WTC11 (cell line): ENCODE results near the gene IFI44. TPM values are rescaled to one million over a fixed set of nuclear protein-coding genes. Genes with fewer than 3 reads are reported as not detected.
A peak's percentile ranks its signal among the peaks of the same experiment; 100 is the strongest.

Experiments used
- ATAC-seq: fragments of 200-7000 bp; cut with Tn5 transposase; 2 replicates; pipeline ENCODE4 v1.10.0; 2021; ENCODE audit warnings: mild to moderate bottlenecking, moderate library complexity
- CTCF ChIA-PET: fragments of 300-600 bp; sonication (Branson Sonifier 250); formaldehyde crosslinking; loops from one replicate; lab custom pipeline; 2021; ENCODE audit warnings: antibody characterized with exemption; lab: Charles Lee
- POLR2A ChIA-PET: fragments of 350-600 bp; sonication (Branson Sonifier 250); formaldehyde crosslinking; loops from one replicate; lab custom pipeline; 2021; ENCODE audit warnings: antibody characterized with exemption; lab: Charles Lee
- DNase-seq: peaks from one replicate; pipeline ENCODE4 v3.0.0; 2021; ENCODE audit warnings: low spot score
- H3K27ac Mint-ChIP-seq: 2 replicates; pipeline ENCODE4 v1.8.0; 2021; ENCODE audit warnings: mixed read lengths
- H3K27me3 Mint-ChIP-seq: 2 replicates; pipeline ENCODE4 v1.8.0; 2021; ENCODE audit warnings: low read depth, mild to moderate bottlenecking, moderate library complexity, mixed read lengths
- H3K36me3 Mint-ChIP-seq: 2 replicates; pipeline ENCODE4 v1.8.0; 2021; ENCODE audit warnings: mixed read lengths
- H3K4me1 Mint-ChIP-seq: 2 replicates; pipeline ENCODE4 v1.8.0; 2022; ENCODE audit warnings: mixed read lengths
- H3K4me3 Mint-ChIP-seq: 2 replicates; pipeline ENCODE4 v1.8.0; 2021; ENCODE audit warnings: mild to moderate bottlenecking, moderate library complexity, mixed read lengths
- H3K9me3 Mint-ChIP-seq: 2 replicates; pipeline ENCODE4 v1.8.0; 2021; ENCODE audit warnings: mixed read lengths
- CREB1 ChIP-seq: sonication (generic); formaldehyde crosslinking; IDR thresholded peaks from 2 replicates; pipeline ENCODE4 v1.8.0; 2023; ENCODE audit warnings: mild to moderate bottlenecking, missing genetic modification reagents
- ETV6 ChIP-seq: sonication (generic); formaldehyde crosslinking; IDR thresholded peaks from 2 replicates; pipeline ENCODE4 v1.8.1; 2022; ENCODE audit warnings: mild to moderate bottlenecking, missing genetic modification reagents
- FOXP1 ChIP-seq: sonication (generic); formaldehyde crosslinking; IDR thresholded peaks from 2 replicates; pipeline ENCODE4 v1.8.0; 2022; ENCODE audit warnings: missing genetic modification reagents, mild to moderate bottlenecking, moderate library complexity, borderline replicate concordance
- HMGA2 ChIP-seq: fragments of 250-450 bp; sonication (Bioruptor Pico); IDR thresholded peaks from 2 replicates; pipeline ENCODE4 v1.4.0; 2021; ENCODE audit warnings: mild to moderate bottlenecking, moderate library complexity
- MLX ChIP-seq: sonication (generic); formaldehyde crosslinking; IDR thresholded peaks from 2 replicates; pipeline ENCODE4 v1.8.1; 2023; ENCODE audit warnings: mild to moderate bottlenecking, missing genetic modification reagents, moderate library complexity
- MXD4 ChIP-seq: fragments of 250-450 bp; sonication (Bioruptor Pico); IDR thresholded peaks from 2 replicates; pipeline ENCODE4 v1.8.0; 2021; ENCODE audit warnings: mild to moderate bottlenecking, moderate library complexity, borderline replicate concordance
- PREB ChIP-seq: sonication (generic); formaldehyde crosslinking; IDR thresholded peaks from 2 replicates; pipeline ENCODE4 v1.8.1; 2022; ENCODE audit warnings: mild to moderate bottlenecking, missing genetic modification reagents, moderate library complexity, borderline replicate concordance
- RELA ChIP-seq: sonication (generic); formaldehyde crosslinking; IDR thresholded peaks from 2 replicates; pipeline ENCODE4 v1.8.1; 2022; ENCODE audit warnings: missing genetic modification reagents, mild to moderate bottlenecking, borderline replicate concordance
- SMAD3 ChIP-seq: sonication (generic); formaldehyde crosslinking; IDR thresholded peaks from 2 replicates; pipeline ENCODE4 v1.8.0; 2022; ENCODE audit warnings: missing genetic modification reagents, mild to moderate bottlenecking, borderline replicate concordance
- TCF7 ChIP-seq: sonication (generic); formaldehyde crosslinking; IDR thresholded peaks from 2 replicates; pipeline ENCODE4 v1.8.0; 2022; ENCODE audit warnings: mild to moderate bottlenecking, low read depth, missing genetic modification reagents, moderate library complexity
- TEAD4 ChIP-seq: sonication (generic); formaldehyde crosslinking; IDR thresholded peaks from 2 replicates; pipeline ENCODE4 v1.8.0; 2022; ENCODE audit warnings: mild to moderate bottlenecking, missing genetic modification reagents
- TP53 ChIP-seq: sonication (generic); formaldehyde crosslinking; IDR thresholded peaks from 2 replicates; pipeline ENCODE4 v1.8.1; 2023; ENCODE audit warnings: mild to moderate bottlenecking, missing genetic modification reagents
- ZNF671 ChIP-seq: fragments of 250-450 bp; sonication (Bioruptor Pico); IDR thresholded peaks from 2 replicates; pipeline ENCODE4 v1.8.0; 2021; ENCODE audit warnings: mild to moderate bottlenecking
- total RNA-seq: library from RNA; stranded (reverse); gene quantifications from 3 replicates; pipeline ENCODE4 v1.2.3, GENCODE V29; 2021
- TF ChIP-seq, protein P1 (sequence below): sonication (generic); formaldehyde crosslinking; IDR thresholded peaks from 2 replicates; pipeline ENCODE4 v1.8.1; 2023; ENCODE audit warnings: mild to moderate bottlenecking, missing genetic modification reagents, borderline replicate concordance
- TF ChIP-seq, protein P2 (sequence below): sonication (generic); formaldehyde crosslinking; IDR thresholded peaks from 2 replicates; pipeline ENCODE4 v1.8.1; 2023; ENCODE audit warnings: mild to moderate bottlenecking, missing genetic modification reagents
- TF ChIP-seq, protein P3 (sequence below): sonication (generic); formaldehyde crosslinking; IDR thresholded peaks from 2 replicates; pipeline ENCODE4 v1.8.0; 2022; ENCODE audit warnings: mild to moderate bottlenecking, missing genetic modification reagents
- TF ChIP-seq, protein P4 (sequence below): sonication (generic); formaldehyde crosslinking; IDR thresholded peaks from 2 replicates; pipeline ENCODE4 v1.8.1; 2022; ENCODE audit warnings: mild to moderate bottlenecking, moderate library complexity, missing genetic modification reagents

The IFI44 gene
- total RNA-seq, 1 experiment from 2014 or later = 0.15 TPM

DNA sequence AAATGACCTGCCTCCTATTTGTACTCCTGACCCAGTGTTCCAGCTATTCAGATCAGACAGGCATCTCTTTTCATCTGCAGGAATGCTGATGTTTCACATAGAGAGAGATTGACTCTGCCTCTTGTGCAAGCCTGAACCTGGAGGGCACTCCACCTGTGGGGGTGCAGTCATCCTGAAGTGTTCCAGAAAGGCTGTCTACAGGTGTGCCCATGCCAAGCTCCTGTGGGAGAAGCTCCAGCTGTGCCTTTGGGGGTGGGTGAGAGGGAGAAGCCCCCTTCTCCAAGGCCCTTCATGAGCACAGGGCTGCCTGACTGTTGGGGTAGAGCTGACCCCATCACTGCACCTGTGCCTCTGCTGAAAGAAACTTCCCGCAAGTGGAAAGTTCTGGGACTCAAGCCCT, 22.8 kb downstream of the IFI44 start:
- Mint-ChIP-seq H3K27ac (no peak overlapping the region), H3K27me3 (no peaks in the 10 kb centered on the region; the same call in 1 of the 2 replicates), H3K36me3 (no peaks in the 10 kb centered on the region), H3K4me1 (no peaks in the 10 kb centered on the region), H3K4me3 (no peak overlapping the region), H3K9me3 (no peaks in the 10 kb centered on the region)
- ChIA-PET POLR2A (no interaction called here), CTCF (interaction anchor here (1.0 to 3.4 kb wide), 5 partner anchors 15 to 339 kb away, joined by 5 to 22 read pairs (median 5); no protein-coding TSS in a partner anchor)
- TF ChIP-seq SMAD3 (CRISPR knock-in tag) = no peak
- no peak for TF ChIP-seq MLX (CRISPR knock-in tag)
- TF ChIP-seq, protein P1, sequence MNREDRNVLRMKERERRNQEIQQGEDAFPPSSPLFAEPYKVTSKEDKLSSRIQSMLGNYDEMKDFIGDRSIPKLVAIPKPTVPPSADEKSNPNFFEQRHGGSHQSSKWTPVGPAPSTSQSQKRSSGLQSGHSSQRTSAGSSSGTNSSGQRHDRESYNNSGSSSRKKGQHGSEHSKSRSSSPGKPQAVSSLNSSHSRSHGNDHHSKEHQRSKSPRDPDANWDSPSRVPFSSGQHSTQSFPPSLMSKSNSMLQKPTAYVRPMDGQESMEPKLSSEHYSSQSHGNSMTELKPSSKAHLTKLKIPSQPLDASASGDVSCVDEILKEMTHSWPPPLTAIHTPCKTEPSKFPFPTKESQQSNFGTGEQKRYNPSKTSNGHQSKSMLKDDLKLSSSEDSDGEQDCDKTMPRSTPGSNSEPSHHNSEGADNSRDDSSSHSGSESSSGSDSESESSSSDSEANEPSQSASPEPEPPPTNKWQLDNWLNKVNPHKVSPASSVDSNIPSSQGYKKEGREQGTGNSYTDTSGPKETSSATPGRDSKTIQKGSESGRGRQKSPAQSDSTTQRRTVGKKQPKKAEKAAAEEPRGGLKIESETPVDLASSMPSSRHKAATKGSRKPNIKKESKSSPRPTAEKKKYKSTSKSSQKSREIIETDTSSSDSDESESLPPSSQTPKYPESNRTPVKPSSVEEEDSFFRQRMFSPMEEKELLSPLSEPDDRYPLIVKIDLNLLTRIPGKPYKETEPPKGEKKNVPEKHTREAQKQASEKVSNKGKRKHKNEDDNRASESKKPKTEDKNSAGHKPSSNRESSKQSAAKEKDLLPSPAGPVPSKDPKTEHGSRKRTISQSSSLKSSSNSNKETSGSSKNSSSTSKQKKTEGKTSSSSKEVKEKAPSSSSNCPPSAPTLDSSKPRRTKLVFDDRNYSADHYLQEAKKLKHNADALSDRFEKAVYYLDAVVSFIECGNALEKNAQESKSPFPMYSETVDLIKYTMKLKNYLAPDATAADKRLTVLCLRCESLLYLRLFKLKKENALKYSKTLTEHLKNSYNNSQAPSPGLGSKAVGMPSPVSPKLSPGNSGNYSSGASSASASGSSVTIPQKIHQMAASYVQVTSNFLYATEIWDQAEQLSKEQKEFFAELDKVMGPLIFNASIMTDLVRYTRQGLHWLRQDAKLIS (CRISPR knock-in tag) = no peak
- TF ChIP-seq MXD4 = no peak
- TF ChIP-seq ZNF671 (CRISPR knock-in tag) = no peak
- TF ChIP-seq PREB (CRISPR knock-in tag) = no peak
- no peak for TF ChIP-seq CREB1
- TF ChIP-seq FOXP1 = no peak
- TF ChIP-seq TP53 = no peak
- ATAC-seq (no peak), DNase-seq (no peak)

DNA sequence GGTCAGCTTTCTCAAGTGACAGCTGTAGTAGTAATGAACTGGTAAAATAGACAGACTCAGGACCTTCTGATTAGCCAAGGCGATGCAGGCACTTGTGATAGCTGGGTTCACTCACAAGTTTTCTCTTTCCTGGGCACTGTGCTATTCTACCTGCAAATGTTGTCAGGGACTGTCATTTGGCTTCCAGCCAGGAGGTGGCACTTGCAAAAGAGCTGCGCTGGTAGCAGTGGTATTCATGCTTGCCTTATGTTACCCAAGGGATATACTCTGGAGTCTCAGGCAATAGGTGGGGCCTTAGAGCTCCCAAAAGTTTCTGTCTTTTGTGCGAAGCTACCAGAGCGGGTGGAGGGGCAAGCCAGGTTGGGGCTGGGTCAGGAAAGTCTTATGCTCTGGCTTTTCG, 23.5 kb downstream of the IFI44 start:
- POLR2A ChIA-PET = interaction anchor here (0.8 kb wide), 1 partner anchor 28 kb away, joined by 3 read pairs; no protein-coding TSS in a partner anchor
- no peaks in the 10 kb centered on the region for H3K36me3 Mint-ChIP-seq
- peak; percentile 62 for DNase-seq
- TF ChIP-seq PREB (CRISPR knock-in tag) = no peak
- TF ChIP-seq, protein P2, sequence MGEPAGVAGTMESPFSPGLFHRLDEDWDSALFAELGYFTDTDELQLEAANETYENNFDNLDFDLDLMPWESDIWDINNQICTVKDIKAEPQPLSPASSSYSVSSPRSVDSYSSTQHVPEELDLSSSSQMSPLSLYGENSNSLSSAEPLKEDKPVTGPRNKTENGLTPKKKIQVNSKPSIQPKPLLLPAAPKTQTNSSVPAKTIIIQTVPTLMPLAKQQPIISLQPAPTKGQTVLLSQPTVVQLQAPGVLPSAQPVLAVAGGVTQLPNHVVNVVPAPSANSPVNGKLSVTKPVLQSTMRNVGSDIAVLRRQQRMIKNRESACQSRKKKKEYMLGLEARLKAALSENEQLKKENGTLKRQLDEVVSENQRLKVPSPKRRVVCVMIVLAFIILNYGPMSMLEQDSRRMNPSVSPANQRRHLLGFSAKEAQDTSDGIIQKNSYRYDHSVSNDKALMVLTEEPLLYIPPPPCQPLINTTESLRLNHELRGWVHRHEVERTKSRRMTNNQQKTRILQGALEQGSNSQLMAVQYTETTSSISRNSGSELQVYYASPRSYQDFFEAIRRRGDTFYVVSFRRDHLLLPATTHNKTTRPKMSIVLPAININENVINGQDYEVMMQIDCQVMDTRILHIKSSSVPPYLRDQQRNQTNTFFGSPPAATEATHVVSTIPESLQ (CRISPR knock-in tag) = no peak
- no peak for TF ChIP-seq ETV6
- TF ChIP-seq, protein P3, sequence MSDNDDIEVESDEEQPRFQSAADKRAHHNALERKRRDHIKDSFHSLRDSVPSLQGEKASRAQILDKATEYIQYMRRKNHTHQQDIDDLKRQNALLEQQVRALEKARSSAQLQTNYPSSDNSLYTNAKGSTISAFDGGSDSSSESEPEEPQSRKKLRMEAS (CRISPR knock-in tag) = no peak
- no peak for TF ChIP-seq HMGA2
- no peak for TF ChIP-seq TCF7 (CRISPR knock-in tag)
- no peak for TF ChIP-seq RELA
- TF ChIP-seq TEAD4 (CRISPR knock-in tag) = no peak
- TF ChIP-seq, protein P4, sequence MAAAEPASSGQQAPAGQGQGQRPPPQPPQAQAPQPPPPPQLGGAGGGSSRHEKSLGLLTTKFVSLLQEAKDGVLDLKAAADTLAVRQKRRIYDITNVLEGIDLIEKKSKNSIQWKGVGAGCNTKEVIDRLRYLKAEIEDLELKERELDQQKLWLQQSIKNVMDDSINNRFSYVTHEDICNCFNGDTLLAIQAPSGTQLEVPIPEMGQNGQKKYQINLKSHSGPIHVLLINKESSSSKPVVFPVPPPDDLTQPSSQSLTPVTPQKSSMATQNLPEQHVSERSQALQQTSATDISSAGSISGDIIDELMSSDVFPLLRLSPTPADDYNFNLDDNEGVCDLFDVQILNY (CRISPR knock-in tag) = no peak
- no peaks in the 10 kb centered on the region for H3K4me1 Mint-ChIP-seq
- no peaks in the 10 kb centered on the region for H3K9me3 Mint-ChIP-seq
- H3K27me3 Mint-ChIP-seq = no peaks in the 10 kb centered on the region
- peak; percentile 95 for ATAC-seq
- CTCF ChIA-PET = interaction anchor here (0.7 to 3.4 kb wide), 10 partner anchors 16 to 542 kb away, joined by 3 to 22 read pairs (median 4); partner anchors contain the start of gene IFI44L
- no peak overlapping the region for H3K27ac Mint-ChIP-seq
- H3K4me3 Mint-ChIP-seq = no peak overlapping the region
